ENCODE results near the gene IGHMBP2. TPM values are rescaled to one million over a fixed set of nuclear protein-coding genes. Genes with fewer than 3 reads are reported as not detected.

Gene IGHMBP2
- total RNA-seq, 2 donors from 2014 or later: 8.5 to 8.8 TPM

- Histone ChIP-seq H3K27me3 (no peaks in the 10 kb centered on the region), H3K4me1 (peaks cover 0 to 13% of the 10 kb centered on the region in 2 donors), H3K9me3 (no peaks in the 10 kb centered on the region), H3K4me3 (no peak overlapping the region), H3K27ac (no peak overlapping the region), H3K36me3 (no peaks in the 10 kb centered on the region)
- TF ChIP-seq CTCF (IDR thresholded peaks at IDR 0.05): no peak
- no peak for DNase-seq (ENCODE audit: low spot score)
These were observed 74.3 kb downstream of the IGHMBP2 start for GRCh38 chr11:68977781-68978625.

GRCh38 chr11:68978626-68978930 is 74.9 kb downstream of the IGHMBP2 start:
- no peak for TF ChIP-seq CTCF (IDR thresholded peaks at IDR 0.05)
- Histone ChIP-seq H3K9me3 (no peaks in the 10 kb centered on the region), H3K4me3 (no peak overlapping the region), H3K36me3 (no peaks in the 10 kb centered on the region), H3K4me1 (peaks cover 0 to 13% of the 10 kb centered on the region in 2 donors), H3K27ac (no peak overlapping the region), H3K27me3 (no peaks in the 10 kb centered on the region)
- DNase-seq (ENCODE audit: low spot score): no peak

- DNase-seq (ENCODE audit: low spot score): no peak
- no peak overlapping the region for H3K27ac ChIP-seq
These were observed 75.4 kb downstream of the IGHMBP2 start for GRCh38 chr11:68978931-68979594.

GRCh38 chr11:68979931-68980775 is 76.5 kb downstream of the IGHMBP2 start:
- Histone ChIP-seq H3K4me1 (peaks cover 0 to 13% of the 10 kb centered on the region in 2 donors), H3K4me3 (no peak overlapping the region), H3K27ac (no peak overlapping the region), H3K36me3 (no peaks in the 10 kb centered on the region), H3K9me3 (no peaks in the 10 kb centered on the region), H3K27me3 (no peaks in the 10 kb centered on the region)
- no peak for TF ChIP-seq CTCF (IDR thresholded peaks at IDR 0.05)
- DNase-seq (ENCODE audit: low spot score): no peak

More at GRCh38 chr11:68978931-68979594, 75.4 kb downstream of the IGHMBP2 start:
- no peak overlapping the region for H3K4me3 ChIP-seq
- H3K27me3 ChIP-seq: no peaks in the 10 kb centered on the region
- H3K4me1 ChIP-seq: peaks cover 0 to 13% of the 10 kb centered on the region in 2 donors
- no peaks in the 10 kb centered on the region for H3K36me3 ChIP-seq
- no peaks in the 10 kb centered on the region for H3K9me3 ChIP-seq
- no peak for TF ChIP-seq CTCF (IDR thresholded peaks at IDR 0.05)

- no peak for DNase-seq (ENCODE audit: low spot score)
- Histone ChIP-seq H3K27ac (no peak within 1 kb of the TSS), H3K36me3 (no peaks in the 10 kb centered on the region), H3K9me3 (no peaks in the 10 kb centered on the region), H3K4me1 (peaks cover 0 to 13% of the 10 kb centered on the region in 2 donors), H3K4me3 (no peak within 1 kb of the TSS), H3K27me3 (no peaks in the 10 kb centered on the region)
- no peak for TF ChIP-seq CTCF (IDR thresholded peaks at IDR 0.05)
These were observed 77.0 kb downstream of the IGHMBP2 start, which contains the start of gene MRGPRD for GRCh38 chr11:68980776-68981065. Gene MRGPRD, minus strand, starts transcription at chr11:68980986. Its CDS starts 0 bp downstream, at chr11:68980986.

Measured in right atrium auricular region (tissue), 2 donors.